Stomach (tissue), 4 donors: ENCODE results near the gene DNAJB8.

Experiments used
- EP300 ChIP-seq: sonication (generic); formaldehyde crosslinking; IDR thresholded peaks from one replicate; pipeline ENCODE4 v1.6.1; 2017; ENCODE audit warnings: antibody characterized with exemption
- POLR2A ChIP-seq, 4 donors: fragments of 450-650 bp; IDR thresholded peaks; one replicate each; pipeline ENCODE4 v1.6.1; 2016; ENCODE audit warnings: antibody characterized with exemption in 4 of 4, control low read depth in 2 of 4, mild to moderate bottlenecking in 1 of 4, moderate library complexity in 1 of 4
- POLR2AphosphoS5 ChIP-seq, 3 donors: sonication (generic); formaldehyde crosslinking; IDR thresholded peaks; one replicate each; pipeline ENCODE4 v1.6.1; 2016; ENCODE audit warnings: antibody characterized with exemption in 3 of 3
- TF ChIP-seq, protein P1 (sequence below), 7 experiments: fragments of 450-650 bp in 4 of 7; fragments of 200-600 bp in 3 of 7; sonication (generic) in 3 of 7; IDR thresholded peaks; one replicate each; pipeline ENCODE4 v1.5.1; 2016 to 2019; ENCODE audit warnings: antibody characterized with exemption in 7 of 7, control low read depth in 2 of 7, mild to moderate bottlenecking in 1 of 7

DNA sequence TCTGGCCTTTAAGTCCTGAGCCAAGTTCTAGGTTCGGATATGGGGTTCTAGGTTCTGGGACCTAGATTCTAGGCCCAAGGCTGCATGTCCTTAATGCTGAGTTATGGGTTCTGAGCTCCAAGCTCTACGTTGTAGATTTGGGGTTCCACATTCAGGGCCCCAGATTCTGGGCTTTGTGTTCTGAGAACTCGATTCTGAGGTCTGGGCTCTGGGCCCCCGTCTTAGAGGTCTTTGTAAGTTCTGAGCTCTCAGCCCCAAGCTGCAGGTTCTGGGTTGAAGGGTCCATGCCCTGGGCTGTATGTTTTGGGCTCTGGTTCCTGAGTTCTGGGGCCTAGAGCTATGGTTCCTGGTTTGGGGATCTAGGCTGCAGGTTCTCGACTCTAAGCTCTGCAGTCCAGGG lies 10.0 kb upstream of the DNAJB8 start:
- TF ChIP-seq POLR2A (IDR thresholded peaks at IDR 0.05) (no peak), EP300 (no peak), POLR2AphosphoS5 (IDR thresholded peaks at IDR 0.05) (no peak)
- TF ChIP-seq, protein P1, sequence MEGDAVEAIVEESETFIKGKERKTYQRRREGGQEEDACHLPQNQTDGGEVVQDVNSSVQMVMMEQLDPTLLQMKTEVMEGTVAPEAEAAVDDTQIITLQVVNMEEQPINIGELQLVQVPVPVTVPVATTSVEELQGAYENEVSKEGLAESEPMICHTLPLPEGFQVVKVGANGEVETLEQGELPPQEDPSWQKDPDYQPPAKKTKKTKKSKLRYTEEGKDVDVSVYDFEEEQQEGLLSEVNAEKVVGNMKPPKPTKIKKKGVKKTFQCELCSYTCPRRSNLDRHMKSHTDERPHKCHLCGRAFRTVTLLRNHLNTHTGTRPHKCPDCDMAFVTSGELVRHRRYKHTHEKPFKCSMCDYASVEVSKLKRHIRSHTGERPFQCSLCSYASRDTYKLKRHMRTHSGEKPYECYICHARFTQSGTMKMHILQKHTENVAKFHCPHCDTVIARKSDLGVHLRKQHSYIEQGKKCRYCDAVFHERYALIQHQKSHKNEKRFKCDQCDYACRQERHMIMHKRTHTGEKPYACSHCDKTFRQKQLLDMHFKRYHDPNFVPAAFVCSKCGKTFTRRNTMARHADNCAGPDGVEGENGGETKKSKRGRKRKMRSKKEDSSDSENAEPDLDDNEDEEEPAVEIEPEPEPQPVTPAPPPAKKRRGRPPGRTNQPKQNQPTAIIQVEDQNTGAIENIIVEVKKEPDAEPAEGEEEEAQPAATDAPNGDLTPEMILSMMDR (IDR thresholded peaks at IDR 0.05): no peak
